GM19328 (cell line): ENCODE data around the gene CLTA.
A peak's percentile ranks its signal among the peaks of the same experiment; 100 is the strongest.

Source experiments
- ATAC-seq: cut with Tn5 transposase; IDR thresholded peaks from one replicate; pipeline ENCODE4 v1.9.1; 2021; ENCODE audit warnings: mild to moderate bottlenecking, moderate library complexity; ENCODE audit not compliant: unreplicated experiment

CLTA gene

GRCh38 chr9:36190388-36191289, at the start of gene CLTA:
TSS of gene CLTA (plus strand) at chr9:36190921. CDS start at chr9:36191057, 136 bp downstream.
- ATAC-seq: peak; percentile 96

GRCh38 chr9:36141288-36141687, 49.4 kb upstream of the CLTA start:
- no peak for ATAC-seq

GRCh38 chr9:36141761-36142160, 49.0 kb upstream of the CLTA start:
- no peak for ATAC-seq

GRCh38 chr9:36142510-36143244, 48.0 kb upstream of the CLTA start:
- ATAC-seq: no peak

- ATAC-seq: no peak
These were observed 47.5 kb upstream of the CLTA start for GRCh38 chr9:36143245-36143641.

GRCh38 chr9:36144309-36145232, 46.1 kb upstream of the CLTA start:
- no peak for ATAC-seq

- no peak for ATAC-seq
These were observed 44.8 kb upstream of the CLTA start for GRCh38 chr9:36145970-36146369.

GRCh38 chr9:36146651-36147050, 44.1 kb upstream of the CLTA start:
- ATAC-seq: no peak

GRCh38 chr9:36147441-36148175, 43.1 kb upstream of the CLTA start:
- no peak for ATAC-seq

GRCh38 chr9:36148311-36149051, 42.2 kb upstream of the CLTA start:
- no peak for ATAC-seq

GRCh38 chr9:36149197-36149596, 41.5 kb upstream of the CLTA start:
- no peak for ATAC-seq

GRCh38 chr9:36150574-36151315, 40.0 kb upstream of the CLTA start:
- no peak for ATAC-seq

GRCh38 chr9:36151316-36152210, 39.2 kb upstream of the CLTA start:
- ATAC-seq: peak; percentile 81

- ATAC-seq: no peak
These were observed 37.8 kb upstream of the CLTA start for GRCh38 chr9:36152741-36153438.

- no peak for ATAC-seq
These were observed 37.0 kb upstream of the CLTA start for GRCh38 chr9:36153746-36154145.

- no peak for ATAC-seq
These were observed 36.3 kb upstream of the CLTA start for GRCh38 chr9:36154331-36154952.

- no peak for ATAC-seq
These were observed 34.6 kb upstream of the CLTA start for GRCh38 chr9:36156116-36156515.
